Adrenal gland (tissue), 5 donors: Measurements from ENCODE around the gene BCAS4.
"Not testable (repeated sequence)": the region's sequence is repeated elsewhere in the genome, so short reads cannot be mapped to it uniquely, and the experiment has no call there.

Experiments used
- CTCF ChIP-seq, 6 experiments: fragments of 450-650 bp in 4 of 6; fragments of 200-600 bp in 2 of 6; sonication (generic) in 1 of 6; IDR thresholded peaks; 1 replicate in 5 of 6; 2 replicates in 1 of 6; pipeline versions ENCODE4 v1.5.1 to v1.8.0; 2016 to 2021; ENCODE audit warnings: antibody characterized with exemption in 6 of 6, mild to moderate bottlenecking in 2 of 6, moderate library complexity in 1 of 6
- POLR2A ChIP-seq, 2 donors: fragments of 450-650 bp; IDR thresholded peaks; one replicate each; pipeline ENCODE4 v1.6.1; 2017; ENCODE audit warnings: antibody characterized with exemption in 2 of 2, mild to moderate bottlenecking in 2 of 2, moderate library complexity in 1 of 2
- donor health status: DM: no; HTN: no; CAD: no.

- not testable (repeated sequence) for TF ChIP-seq CTCF, POLR2A (IDR thresholded peaks at IDR 0.05)
Measured at GRCh38 chr20:50881759-50882424, 87.0 kb downstream of the BCAS4 start.
